Cardiac muscle cell (in vitro differentiated cells and primary cell): ENCODE data around the gene ZC2HC1B. TPM values are rescaled to one million over a fixed set of nuclear protein-coding genes. Genes with fewer than 3 reads are reported as not detected.

Experiments
- DNase-seq, 2 donors: peaks; one replicate each; pipeline versions ENCODE4 v3.0.0 to v3.0.0-alpha.2; 2010 to 2017; ENCODE audit warnings: low read depth in 1 of 2, low spot score in 1 of 2
- H3K27ac ChIP-seq: fragments of 200-600 bp; sonication (generic); 2 replicates; pipeline ENCODE4 v1.5.1; 2016
- H3K27me3 ChIP-seq: fragments of 200-600 bp; sonication (generic); 2 replicates; pipeline ENCODE4 v1.6.0; 2016; ENCODE audit warnings: control low read depth
- H3K36me3 ChIP-seq: fragments of 200-600 bp; sonication (generic); 2 replicates; pipeline ENCODE4 v1.5.1; 2016; ENCODE audit warnings: control low read depth
- H3K4me1 ChIP-seq: fragments of 200-600 bp; sonication (generic); 2 replicates; pipeline ENCODE4 v1.8.1; 2017; ENCODE audit warnings: low read depth, mild to moderate bottlenecking, mixed run types
- H3K4me3 ChIP-seq: fragments of 200-600 bp; sonication (generic); 2 replicates; pipeline ENCODE4 v1.5.1; 2016; ENCODE audit warnings: mild to moderate bottlenecking
- H3K9me3 ChIP-seq: fragments of 200-600 bp; sonication (generic); 2 replicates; pipeline ENCODE4 v1.5.1; 2017; ENCODE audit warnings: low read depth, mild to moderate bottlenecking, control low read depth
- CTCF ChIP-seq: IDR thresholded peaks from 2 replicates; pipeline ENCODE4 v1.5.1; 2012; ENCODE audit warnings: low read depth, mild to moderate bottlenecking, low read length
- polyA plus RNA-seq: library from polyadenylated mRNA; unstranded; fragments of >200 nt; fragmentation: Nextera tagmentation; extraction: Ambion mirVana; gene quantifications from 2 replicates; pipeline ENCODE4 v1.2.1, GENCODE V29; 2016
- total RNA-seq: library from RNA; depleted of rRNA; stranded (reverse); fragments of >200 nt; gene quantifications from 2 replicates; pipeline ENCODE4 v1.2.3, GENCODE V29; 2016

Gene ZC2HC1B
- total and polyA plus RNA-seq, 2 experiments from 2014 or later: not detected

- no peak overlapping the region for H3K27ac ChIP-seq
- peak in 1 of 2 donors; percentile 85 for DNase-seq
- TF ChIP-seq CTCF: no peak
- H3K4me3 ChIP-seq: no peak overlapping the region
- H3K9me3 ChIP-seq: no peaks in the 10 kb centered on the region
- no peaks in the 10 kb centered on the region for H3K36me3 ChIP-seq
- peaks cover 18% of the 10 kb centered on the region for H3K4me1 ChIP-seq
- peaks cover 24% of the 10 kb centered on the region for H3K27me3 ChIP-seq
These were observed 101.4 kb downstream of the ZC2HC1B start for GRCh38 chr6:143965503-143966171.

GRCh38 chr6:143966312-143966711, 102.0 kb downstream of the ZC2HC1B start:
- Histone ChIP-seq H3K9me3 (no peaks in the 10 kb centered on the region), H3K36me3 (no peaks in the 10 kb centered on the region), H3K4me1 (peaks cover 20% of the 10 kb centered on the region), H3K4me3 (no peak overlapping the region), H3K27ac (no peak overlapping the region), H3K27me3 (peaks cover 20% of the 10 kb centered on the region)
- TF ChIP-seq CTCF: no peak
- no peak for DNase-seq

GRCh38 chr6:143967706-143968376, 103.6 kb downstream of the ZC2HC1B start:
- no peaks in the 10 kb centered on the region for H3K9me3 ChIP-seq
- no peak overlapping the region for H3K4me3 ChIP-seq
- no peak for TF ChIP-seq CTCF
- H3K27me3 ChIP-seq: peaks cover 14% of the 10 kb centered on the region
- DNase-seq: peak in 1 of 2 donors; percentile 83
- peaks cover 35% of the 10 kb centered on the region for H3K4me1 ChIP-seq
- no peak overlapping the region for H3K27ac ChIP-seq
- H3K36me3 ChIP-seq: no peaks in the 10 kb centered on the region

- H3K4me1 ChIP-seq: peaks cover 35% of the 10 kb centered on the region
- no peak for TF ChIP-seq CTCF
- peaks cover 9% of the 10 kb centered on the region for H3K27me3 ChIP-seq
- H3K36me3 ChIP-seq: no peaks in the 10 kb centered on the region
- no peaks in the 10 kb centered on the region for H3K9me3 ChIP-seq
- no peak overlapping the region for H3K4me3 ChIP-seq
- no peak overlapping the region for H3K27ac ChIP-seq
- no peak for DNase-seq
These were observed 104.8 kb downstream of the ZC2HC1B start for GRCh38 chr6:143969077-143969476.

GRCh38 chr6:143970456-143971218, 106.4 kb downstream of the ZC2HC1B start:
- Histone ChIP-seq H3K4me3 (no peak overlapping the region), H3K9me3 (no peaks in the 10 kb centered on the region), H3K27me3 (peaks cover 5% of the 10 kb centered on the region), H3K4me1 (peaks cover 35% of the 10 kb centered on the region), H3K36me3 (no peaks in the 10 kb centered on the region), H3K27ac (no peak overlapping the region)
- DNase-seq: peak in 1 of 2 donors; percentile 47
- no peak for TF ChIP-seq CTCF
